Measurements from ENCODE around the gene RAMP1. TPM values are rescaled to one million over a fixed set of nuclear protein-coding genes. Genes with fewer than 3 reads are reported as not detected.

Gene RAMP1
- total RNA-seq, 1 donor = 35.0 TPM

DNA sequence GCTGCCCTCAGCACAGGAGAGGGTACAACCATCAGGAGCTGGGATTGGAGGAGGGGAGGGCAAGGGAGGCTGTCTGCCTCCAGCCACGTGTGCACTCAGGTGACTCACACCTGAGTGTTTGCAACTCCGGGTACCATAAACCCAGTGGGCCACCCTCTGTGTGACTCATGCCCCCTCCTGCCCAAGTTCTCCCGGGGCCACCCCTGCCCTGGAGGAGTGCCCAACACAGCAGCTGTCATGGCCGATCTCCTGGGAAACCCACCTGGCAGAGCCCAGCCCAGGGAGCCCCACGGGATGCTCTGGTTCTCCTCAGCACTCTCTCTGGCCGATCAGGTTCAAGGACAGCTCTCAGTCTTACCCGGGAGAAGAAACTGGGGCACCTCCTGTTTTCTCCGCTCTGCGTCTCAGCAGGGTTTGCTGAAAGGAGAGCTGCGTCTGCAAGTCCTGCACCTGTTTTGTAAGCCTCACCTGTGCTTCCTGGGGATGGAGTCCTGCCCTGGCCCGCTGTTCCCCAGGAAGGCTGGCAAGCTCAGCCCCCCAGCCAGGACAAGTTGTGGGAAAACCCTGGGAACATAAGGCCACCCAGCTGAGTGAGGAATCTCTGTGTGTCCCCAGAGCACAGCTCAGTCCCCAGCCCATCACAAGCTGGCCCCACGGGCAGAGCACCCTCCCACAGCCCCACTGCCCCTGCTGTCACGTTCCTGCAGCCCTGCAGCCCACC lies 63.4 kb downstream of the RAMP1 start:
- DNase-seq (ENCODE audit: low read depth) = no peak
- TF ChIP-seq, protein P1, sequence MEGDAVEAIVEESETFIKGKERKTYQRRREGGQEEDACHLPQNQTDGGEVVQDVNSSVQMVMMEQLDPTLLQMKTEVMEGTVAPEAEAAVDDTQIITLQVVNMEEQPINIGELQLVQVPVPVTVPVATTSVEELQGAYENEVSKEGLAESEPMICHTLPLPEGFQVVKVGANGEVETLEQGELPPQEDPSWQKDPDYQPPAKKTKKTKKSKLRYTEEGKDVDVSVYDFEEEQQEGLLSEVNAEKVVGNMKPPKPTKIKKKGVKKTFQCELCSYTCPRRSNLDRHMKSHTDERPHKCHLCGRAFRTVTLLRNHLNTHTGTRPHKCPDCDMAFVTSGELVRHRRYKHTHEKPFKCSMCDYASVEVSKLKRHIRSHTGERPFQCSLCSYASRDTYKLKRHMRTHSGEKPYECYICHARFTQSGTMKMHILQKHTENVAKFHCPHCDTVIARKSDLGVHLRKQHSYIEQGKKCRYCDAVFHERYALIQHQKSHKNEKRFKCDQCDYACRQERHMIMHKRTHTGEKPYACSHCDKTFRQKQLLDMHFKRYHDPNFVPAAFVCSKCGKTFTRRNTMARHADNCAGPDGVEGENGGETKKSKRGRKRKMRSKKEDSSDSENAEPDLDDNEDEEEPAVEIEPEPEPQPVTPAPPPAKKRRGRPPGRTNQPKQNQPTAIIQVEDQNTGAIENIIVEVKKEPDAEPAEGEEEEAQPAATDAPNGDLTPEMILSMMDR (IDR thresholded peaks at IDR 0.05; ENCODE audit: insufficient read depth, low read depth, low read length) = no peak
- H3K4me3 ChIP-seq (ENCODE audit: low read depth, low read length) = no peak overlapping the region

GRCh38 chr2:237923481-237924163 lies 64.2 kb downstream of the RAMP1 start:
- peak overlapping the region; percentile 39 for H3K4me3 ChIP-seq (ENCODE audit: low read depth, low read length)
- TF ChIP-seq, protein P1 (IDR thresholded peaks at IDR 0.05; ENCODE audit: insufficient read depth, low read depth, low read length) = peak; percentile 96
- peak; percentile 85 for DNase-seq (ENCODE audit: low read depth)

GRCh38 chr2:237924164-237924534 lies 64.7 kb downstream of the RAMP1 start:
- DNase-seq (ENCODE audit: low read depth) = no peak
- TF ChIP-seq, protein P1 (IDR thresholded peaks at IDR 0.05; ENCODE audit: insufficient read depth, low read depth, low read length) = no peak
- H3K4me3 ChIP-seq (ENCODE audit: low read depth, low read length) = no peak overlapping the region

GRCh38 chr2:237927135-237927534 lies 67.7 kb downstream of the RAMP1 start:
- TF ChIP-seq, protein P1 (IDR thresholded peaks at IDR 0.05; ENCODE audit: insufficient read depth, low read depth, low read length) = no peak
- H3K4me3 ChIP-seq (ENCODE audit: low read depth, low read length) = no peak overlapping the region
- DNase-seq (ENCODE audit: low read depth) = no peak

GRCh38 chr2:237927986-237928385 lies 68.6 kb downstream of the RAMP1 start:
- TF ChIP-seq, protein P1 (IDR thresholded peaks at IDR 0.05; ENCODE audit: insufficient read depth, low read depth, low read length) = no peak
- H3K4me3 ChIP-seq (ENCODE audit: low read depth, low read length) = no peak overlapping the region
- DNase-seq (ENCODE audit: low read depth) = peak; percentile 58

GRCh38 chr2:237929979-237930378 lies 70.6 kb downstream of the RAMP1 start:
- TF ChIP-seq, protein P1 (IDR thresholded peaks at IDR 0.05; ENCODE audit: insufficient read depth, low read depth, low read length) = no peak
- H3K4me3 ChIP-seq (ENCODE audit: low read depth, low read length) = no peak overlapping the region
- no peak for DNase-seq (ENCODE audit: low read depth)
